Brain microvascular endothelial cell (primary cell): ENCODE measurements around the gene SMIM36.
"Not testable (repeated sequence)": the region's sequence is repeated elsewhere in the genome, so short reads cannot be mapped to it uniquely, and the experiment has no call there.

ENCODE experiments used
- DNase-seq: peaks from one replicate; pipeline ENCODE4 v3.0.0-alpha.2; 2020
- H3K27ac ChIP-seq: fragments of 250-450 bp; sonication (Bioruptor Pico); 2 replicates; pipeline ENCODE4 v1.5.1; 2020; ENCODE audit warnings: mild to moderate bottlenecking, moderate library complexity
- H3K27me3 ChIP-seq: fragments of 250-450 bp; sonication (Bioruptor Pico); replicated peaks from 2 replicates; pipeline ENCODE4 v1.5.1; 2020; ENCODE audit warnings: mild to moderate bottlenecking
- H3K36me3 ChIP-seq: fragments of 250-450 bp; sonication (Bioruptor Pico); replicated peaks from 2 replicates; pipeline ENCODE4 v1.5.1; 2020; ENCODE audit warnings: mild to moderate bottlenecking
- H3K4me3 ChIP-seq: 2 replicates; pipeline ENCODE4 v1.5.1; 2011; ENCODE audit warnings: low read depth, mild to moderate bottlenecking, control low read depth, low read length, moderate library complexity
- in situ Hi-C: cut with HindIII; loops from 2 replicates; pipeline ENCODE4 v1.10.0; 2017; ENCODE audit warnings: low sequenced_read_pairs, low pct_ligation_motif_present
- TF ChIP-seq, protein P1 (sequence below): IDR thresholded peaks from 2 replicates; pipeline ENCODE4 v1.5.1; 2011; ENCODE audit warnings: low read depth, mild to moderate bottlenecking, moderate library complexity, low read length, control low read depth, inconsistent platforms; ENCODE audit errors: missing control alignments

Gene SMIM36

DNA sequence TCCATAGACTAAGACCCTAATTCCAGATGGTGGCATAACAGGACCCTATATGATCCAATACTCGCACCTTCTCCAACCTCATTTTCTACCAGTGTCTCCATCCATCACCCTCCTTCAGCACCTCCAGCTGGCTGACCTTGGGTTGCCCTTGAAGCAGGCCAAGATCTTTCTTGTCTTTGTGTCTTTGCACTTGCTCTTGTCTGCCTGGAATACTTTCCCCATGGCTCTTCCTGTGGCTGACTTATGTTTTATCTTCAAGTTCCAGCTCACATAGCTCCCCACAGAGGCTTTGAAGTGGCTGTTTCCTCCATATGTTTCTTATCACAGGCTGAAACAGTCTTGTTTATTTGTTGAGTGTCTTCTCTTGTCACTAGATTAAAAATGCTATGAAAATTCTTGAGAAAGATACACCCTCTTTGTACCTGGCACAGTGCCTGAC is 60.0 kb downstream of the SMIM36 start:
- TF ChIP-seq, protein P1, sequence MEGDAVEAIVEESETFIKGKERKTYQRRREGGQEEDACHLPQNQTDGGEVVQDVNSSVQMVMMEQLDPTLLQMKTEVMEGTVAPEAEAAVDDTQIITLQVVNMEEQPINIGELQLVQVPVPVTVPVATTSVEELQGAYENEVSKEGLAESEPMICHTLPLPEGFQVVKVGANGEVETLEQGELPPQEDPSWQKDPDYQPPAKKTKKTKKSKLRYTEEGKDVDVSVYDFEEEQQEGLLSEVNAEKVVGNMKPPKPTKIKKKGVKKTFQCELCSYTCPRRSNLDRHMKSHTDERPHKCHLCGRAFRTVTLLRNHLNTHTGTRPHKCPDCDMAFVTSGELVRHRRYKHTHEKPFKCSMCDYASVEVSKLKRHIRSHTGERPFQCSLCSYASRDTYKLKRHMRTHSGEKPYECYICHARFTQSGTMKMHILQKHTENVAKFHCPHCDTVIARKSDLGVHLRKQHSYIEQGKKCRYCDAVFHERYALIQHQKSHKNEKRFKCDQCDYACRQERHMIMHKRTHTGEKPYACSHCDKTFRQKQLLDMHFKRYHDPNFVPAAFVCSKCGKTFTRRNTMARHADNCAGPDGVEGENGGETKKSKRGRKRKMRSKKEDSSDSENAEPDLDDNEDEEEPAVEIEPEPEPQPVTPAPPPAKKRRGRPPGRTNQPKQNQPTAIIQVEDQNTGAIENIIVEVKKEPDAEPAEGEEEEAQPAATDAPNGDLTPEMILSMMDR, result no peak
- no peaks in the 10 kb centered on the region for H3K36me3 ChIP-seq
- H3K27me3 ChIP-seq, result no peaks in the 10 kb centered on the region
- peak; percentile 60 for DNase-seq
- no peak overlapping the region for H3K4me3 ChIP-seq
- in situ Hi-C loops, result no loop called here
- peak overlapping the region; percentile 32 for H3K27ac ChIP-seq

DNA sequence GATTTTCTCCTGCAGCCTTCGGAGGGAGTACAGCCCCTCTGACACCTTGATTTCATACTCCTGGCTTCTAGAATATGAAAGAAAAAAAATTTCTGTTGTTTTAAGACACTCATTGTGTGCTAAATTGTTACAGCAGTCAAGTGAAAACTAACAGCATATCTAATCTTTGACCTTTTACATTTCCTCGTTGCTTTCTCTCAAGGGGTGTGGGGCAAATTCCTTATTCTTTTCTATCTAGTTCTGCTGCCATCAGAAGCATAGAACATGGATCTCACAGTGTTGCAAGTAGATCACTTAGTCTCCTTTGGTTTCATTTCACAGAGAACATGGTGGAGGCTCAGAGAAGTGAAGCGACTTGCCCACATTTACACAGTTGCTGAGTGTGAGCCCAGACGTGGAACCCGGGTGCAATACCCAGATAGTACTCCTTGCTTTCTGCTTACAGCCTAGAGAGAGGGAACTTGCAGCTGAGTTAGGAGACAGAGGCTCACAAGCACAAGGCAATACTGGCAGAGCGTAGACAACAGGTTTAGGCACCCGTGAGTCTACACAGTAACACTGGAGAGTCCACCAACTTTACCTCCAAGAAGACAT is 60.9 kb downstream of the SMIM36 start:
- no peak overlapping the region for H3K4me3 ChIP-seq
- DNase-seq, result no peak
- TF ChIP-seq, protein P1, result no peak
- H3K27ac ChIP-seq, result no peak overlapping the region
- H3K27me3 ChIP-seq, result no peaks in the 10 kb centered on the region
- no peaks in the 10 kb centered on the region for H3K36me3 ChIP-seq
- in situ Hi-C loops, result no loop called here

DNA sequence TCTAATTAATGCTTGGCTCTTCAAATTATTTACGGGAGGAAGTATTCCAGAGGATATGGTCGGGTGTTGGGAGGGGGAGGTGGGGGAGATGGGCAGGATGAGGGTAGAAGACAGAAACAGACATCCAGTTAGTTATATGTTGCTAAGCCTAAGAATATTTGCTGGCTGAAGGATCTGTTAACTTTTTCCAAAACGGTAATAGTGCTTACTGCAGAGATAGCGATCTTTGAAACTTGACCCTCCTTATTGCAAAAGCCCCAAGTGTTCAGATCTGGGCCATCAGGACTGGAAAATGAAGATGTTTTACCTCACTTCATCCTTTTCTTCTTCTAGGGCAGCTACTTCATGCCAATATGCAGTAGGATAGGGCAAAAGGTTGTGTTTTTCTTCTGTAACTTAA is 62.6 kb downstream of the SMIM36 start:
- in situ Hi-C loops, result no loop called here
- TF ChIP-seq, protein P1, result no peak
- Histone ChIP-seq H3K4me3 (no peak overlapping the region), H3K27ac (no peak overlapping the region), H3K36me3 (no peaks in the 10 kb centered on the region), H3K27me3 (no peaks in the 10 kb centered on the region)
- no peak for DNase-seq

DNA sequence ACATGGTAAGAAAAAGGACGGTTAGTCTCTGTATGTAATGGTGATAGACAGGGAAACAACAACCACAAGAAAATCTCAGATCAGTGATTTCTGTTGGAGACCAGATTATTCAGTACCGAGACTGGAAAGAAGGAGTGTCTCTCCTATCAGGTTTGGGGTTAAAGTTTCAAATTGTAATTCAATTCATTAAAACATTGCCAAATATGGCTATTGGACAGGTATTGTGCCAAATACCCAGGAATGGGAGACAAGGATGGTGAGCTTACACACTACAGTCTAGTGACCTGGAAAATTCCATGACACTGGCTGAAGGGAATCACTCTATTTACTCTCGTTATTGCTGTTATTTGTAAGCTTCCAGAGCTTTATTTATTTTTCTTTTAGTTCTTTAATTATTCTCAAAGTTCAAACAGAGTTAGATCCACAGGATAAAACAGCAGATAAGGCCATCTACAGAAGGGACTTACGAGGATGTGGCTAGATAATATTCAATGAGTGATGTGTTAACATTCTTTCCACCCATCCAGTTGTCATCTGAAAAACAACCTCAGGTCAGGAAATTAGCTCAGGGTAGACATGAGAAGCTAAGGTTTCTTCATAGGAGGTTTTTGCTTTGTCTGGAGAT is 64.6 kb downstream of the SMIM36 start:
- Histone ChIP-seq H3K27ac (no peak overlapping the region), H3K4me3 (no peak overlapping the region), H3K36me3 (no peaks in the 10 kb centered on the region), H3K27me3 (no peaks in the 10 kb centered on the region)
- DNase-seq, result no peak
- TF ChIP-seq, protein P1, result no peak
- in situ Hi-C loops, result no loop called here

DNA sequence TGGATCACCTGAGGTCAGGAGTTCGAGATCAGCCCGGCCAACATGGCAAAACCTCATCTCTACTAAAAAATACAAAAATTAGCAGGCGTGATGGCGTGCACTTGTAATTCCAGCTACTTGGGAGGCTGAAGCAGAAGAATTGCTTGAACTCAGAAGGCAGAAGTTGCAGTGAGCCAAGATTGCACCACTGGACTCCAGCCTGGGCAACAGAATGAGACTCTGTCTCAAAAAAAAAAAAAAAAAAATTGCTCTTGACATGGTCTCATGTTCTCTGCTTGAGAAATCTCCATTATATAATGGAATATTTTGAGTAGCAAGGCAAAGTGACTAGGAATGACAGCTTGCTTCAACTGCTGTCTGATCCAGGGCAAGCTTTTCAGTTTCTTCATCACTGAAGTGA is 65.2 kb downstream of the SMIM36 start:
- H3K27ac ChIP-seq, DNase-seq: not testable (repeated sequence)

DNA sequence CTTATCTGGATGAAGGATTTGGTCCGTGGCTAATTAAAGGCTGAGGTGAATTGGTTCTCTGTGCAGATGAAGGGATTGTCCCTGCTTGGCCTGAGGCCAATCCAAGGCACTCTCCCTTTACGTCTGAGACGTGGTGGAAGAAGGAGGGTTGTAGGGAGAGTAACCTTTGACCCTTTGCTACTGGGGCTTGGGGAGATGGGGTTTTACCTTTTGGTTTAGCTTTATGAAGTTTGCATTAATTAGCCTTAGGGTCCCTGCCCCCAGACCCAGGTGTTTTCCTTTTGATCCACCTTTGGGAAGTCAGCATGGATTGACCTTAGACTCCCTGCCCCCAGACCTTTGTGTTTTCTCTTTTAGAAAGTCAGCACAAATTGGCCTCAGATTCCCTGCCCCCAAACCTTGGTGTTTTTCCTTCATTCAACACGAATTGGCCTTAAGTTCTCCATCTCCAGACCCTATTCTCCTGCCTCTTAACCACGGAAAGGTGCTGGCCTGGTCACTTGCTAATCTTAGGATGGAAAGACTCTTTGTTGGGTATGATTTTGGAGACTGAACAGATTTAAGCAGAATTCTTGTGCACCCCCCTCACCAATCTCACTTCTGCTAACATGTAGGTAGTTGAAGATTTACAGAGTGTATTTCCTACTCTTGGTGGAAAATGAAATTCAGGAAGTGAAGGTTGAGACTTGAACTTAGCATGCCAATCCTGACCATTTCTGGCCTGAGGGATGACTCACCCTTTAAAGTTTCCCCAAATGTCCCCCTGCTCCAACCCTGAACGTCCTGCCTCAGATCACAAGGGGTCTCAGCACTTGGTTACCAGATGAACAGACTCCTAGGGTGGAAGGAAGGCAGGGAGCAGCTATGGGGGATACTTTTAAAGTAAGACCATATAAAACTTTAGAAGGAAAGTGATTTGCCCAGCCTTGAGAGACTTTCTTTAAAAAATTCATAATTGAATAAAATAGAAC is 66.5 kb downstream of the SMIM36 start:
- peak; percentile 34 for DNase-seq
- TF ChIP-seq, protein P1, result no peak
- in situ Hi-C loops, result no loop called here
- H3K27me3 ChIP-seq, result no peaks in the 10 kb centered on the region
- H3K27ac ChIP-seq, result no peak overlapping the region
- H3K36me3 ChIP-seq, result no peaks in the 10 kb centered on the region
- no peak overlapping the region for H3K4me3 ChIP-seq

More for the DNA sequence above, 65.2 kb downstream of the SMIM36 start:
- H3K36me3 ChIP-seq, in situ Hi-C loops, H3K4me3 ChIP-seq, H3K27me3 ChIP-seq: not testable (repeated sequence)
